Omental fat pad (tissue), 4 donors: ENCODE data around the gene VTN. TPM values are rescaled to one million over a fixed set of nuclear protein-coding genes. Genes with fewer than 3 reads are reported as not detected.

Experiments used
- ATAC-seq: fragments of 150-250 bp; one replicate; pipeline ENCODE4 v1.9.1; 2016; ENCODE audit warnings: mild to moderate bottlenecking, moderate library complexity; ENCODE audit not compliant: low FRiP score
- DNase-seq: peaks from one replicate; pipeline ENCODE4 v3.0.0-alpha.2; 2019; ENCODE audit warnings: low spot score
- CTCF ChIP-seq, 3 donors: fragments of 450-650 bp; IDR thresholded peaks; one replicate each; pipeline ENCODE4 v1.5.1; 2016 to 2017; ENCODE audit warnings: antibody characterized with exemption in 3 of 3, mild to moderate bottlenecking in 3 of 3, moderate library complexity in 2 of 3
- total RNA-seq, 4 donors: library from RNA; depleted of rRNA; stranded (reverse); fragments of >200 nt; gene quantifications; one replicate each; pipeline ENCODE4 v1.1.0, GENCODE V29; 2016

VTN gene
- 10 to 100 TPM in 2 of 4 donors, 1 to 10 TPM in 2; 3.2 to 82.4 (median 14.7) TPM for total RNA-seq

- no peak for TF ChIP-seq CTCF (IDR thresholded peaks at IDR 0.05)
- DNase-seq (no peak), ATAC-seq (peak; percentile 77)
Observed at GRCh38 chr17:28370035-28370743, at the start of gene VTN. TSS of gene VTN (minus strand) at chr17:28370307. CDS start at chr17:28370203, 104 bp downstream.

GRCh38 chr17:28416703-28417311, 46.7 kb upstream of the VTN start:
- ATAC-seq (peak; percentile 57), DNase-seq (no peak)
- no peak for TF ChIP-seq CTCF (IDR thresholded peaks at IDR 0.05)

GRCh38 chr17:28415886-28416285, 45.8 kb upstream of the VTN start:
- TF ChIP-seq CTCF (IDR thresholded peaks at IDR 0.05): no peak
- no peak for DNase-seq
- ATAC-seq: no peak

GRCh38 chr17:28413804-28414203, 43.7 kb upstream of the VTN start:
- DNase-seq (no peak), ATAC-seq (no peak)
- TF ChIP-seq CTCF (IDR thresholded peaks at IDR 0.05): no peak

GRCh38 chr17:28412099-28412498, 42.0 kb upstream of the VTN start:
- no peak for TF ChIP-seq CTCF (IDR thresholded peaks at IDR 0.05)
- ATAC-seq (no peak), DNase-seq (no peak)

- no peak for ATAC-seq
Observed at GRCh38 chr17:28407974-28408306, 37.8 kb upstream of the VTN start.

More at GRCh38 chr17:28407974-28408306, 37.8 kb upstream of the VTN start:
- no peak for DNase-seq
- TF ChIP-seq CTCF (IDR thresholded peaks at IDR 0.05): no peak
